ENCODE measurements around the gene GATA5.
"Not testable (repeated sequence)": the region's sequence is repeated elsewhere in the genome, so short reads cannot be mapped to it uniquely, and the experiment has no call there.

Gene GATA5

GRCh38 chr20:62433658-62434497 lies 41.9 kb downstream of the GATA5 start:
- no peak for DNase-seq (ENCODE audit: low read depth in 1 of 2, low spot score in 1 of 2)

- no peak for DNase-seq (ENCODE audit: low read depth in 1 of 2, low spot score in 1 of 2)
Observed at GRCh38 chr20:62430866-62431447, 44.8 kb downstream of the GATA5 start.

DNA sequence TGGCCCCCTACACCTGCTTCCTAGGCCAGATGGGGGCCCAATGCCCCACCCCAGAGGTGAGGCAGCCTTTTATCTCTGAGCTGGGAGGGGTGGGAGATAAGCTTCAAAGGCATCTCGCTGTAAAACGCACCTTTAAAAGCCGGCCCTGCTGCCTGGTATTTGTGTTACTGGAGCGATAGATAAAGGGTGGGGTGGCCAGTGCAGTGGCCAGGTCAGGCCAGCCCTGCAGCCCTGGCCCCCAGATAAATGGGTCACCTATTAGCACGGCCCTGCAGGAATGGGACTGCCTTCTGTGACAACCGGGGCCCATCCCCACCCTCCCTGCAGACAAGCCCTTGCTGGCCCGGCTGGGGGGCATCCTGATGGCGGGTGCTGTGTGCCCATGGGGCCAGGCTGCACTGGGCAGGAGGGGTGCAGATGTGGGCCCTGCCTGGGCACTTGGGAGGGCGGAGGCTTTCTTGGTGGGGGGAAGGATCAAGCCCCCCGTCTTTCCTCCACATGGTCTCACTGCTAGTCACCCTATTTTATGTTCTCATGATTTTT lies 45.4 kb downstream of the GATA5 start:
- no peak for DNase-seq (ENCODE audit: low read depth in 1 of 2, low spot score in 1 of 2)

GRCh38 chr20:62429455-62430310 lies 46.1 kb downstream of the GATA5 start:
- DNase-seq (ENCODE audit: low read depth in 1 of 2, low spot score in 1 of 2): no peak

- no peak for DNase-seq (ENCODE audit: low read depth in 1 of 2, low spot score in 1 of 2)
Observed at GRCh38 chr20:62428396-62429295, 47.1 kb downstream of the GATA5 start.

GRCh38 chr20:62428002-62428372 lies 47.8 kb downstream of the GATA5 start:
- DNase-seq (ENCODE audit: low read depth in 1 of 2, low spot score in 1 of 2): no peak

DNA sequence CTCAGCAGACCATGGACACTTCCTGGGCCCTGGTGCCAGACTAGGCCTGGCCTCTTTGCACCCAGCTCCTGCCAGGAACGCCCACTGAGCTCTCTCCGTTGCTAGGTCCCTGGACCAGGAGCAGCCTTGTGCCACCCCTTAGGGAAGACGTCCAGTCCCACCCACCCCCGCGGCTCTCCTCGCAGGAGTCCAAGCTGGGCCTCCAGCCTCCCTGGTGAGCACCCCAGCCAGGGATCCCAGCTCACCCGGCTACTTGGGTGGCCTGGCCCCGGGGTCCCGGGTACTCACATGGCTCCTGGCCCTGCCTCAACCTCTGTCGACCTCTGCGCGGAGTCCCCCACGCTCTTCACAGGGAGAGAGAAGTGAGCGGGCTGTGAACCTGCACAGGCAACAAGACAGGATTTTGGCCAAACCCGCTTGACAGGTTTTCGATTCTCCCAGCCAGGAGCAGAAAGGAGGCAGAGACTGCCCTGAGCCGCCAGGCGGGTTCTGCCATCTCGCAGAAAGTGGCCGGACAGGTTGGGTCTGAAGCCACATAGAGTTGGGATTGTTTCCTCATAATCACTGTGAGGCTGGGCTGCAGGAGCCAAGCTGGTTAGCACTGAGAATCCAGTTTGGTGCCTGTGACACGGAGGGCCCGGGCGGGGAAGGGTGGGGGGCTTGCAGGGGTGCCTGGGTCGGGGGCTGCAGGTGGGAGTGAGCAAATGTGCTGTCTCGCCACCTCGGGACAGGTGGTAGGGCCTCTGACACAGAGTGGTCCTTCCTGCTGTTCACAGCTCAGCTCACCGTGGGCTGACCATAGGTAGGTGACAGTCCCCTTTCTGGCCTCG lies 48.4 kb downstream of the GATA5 start, which contains the start of gene RBBP8NL:
RBBP8NL (minus strand) TSS at position 368 of the 830 bp plus-strand sequence. CDS start 7,892 bp downstream, outside the sequence.
- no peak for DNase-seq (ENCODE audit: low read depth in 1 of 2, low spot score in 1 of 2)

- no peak for DNase-seq (ENCODE audit: low read depth in 1 of 2, low spot score in 1 of 2)
Observed at GRCh38 chr20:62426699-62427131, 49.1 kb downstream of the GATA5 start.

GRCh38 chr20:62426059-62426348 lies 49.8 kb downstream of the GATA5 start:
- not testable (repeated sequence) for DNase-seq (ENCODE audit: low read depth in 1 of 2, low spot score in 1 of 2)

GRCh38 chr20:62425281-62426058 lies 50.3 kb downstream of the GATA5 start:
- no peak for DNase-seq (ENCODE audit: low read depth in 1 of 2, low spot score in 1 of 2)

DNA sequence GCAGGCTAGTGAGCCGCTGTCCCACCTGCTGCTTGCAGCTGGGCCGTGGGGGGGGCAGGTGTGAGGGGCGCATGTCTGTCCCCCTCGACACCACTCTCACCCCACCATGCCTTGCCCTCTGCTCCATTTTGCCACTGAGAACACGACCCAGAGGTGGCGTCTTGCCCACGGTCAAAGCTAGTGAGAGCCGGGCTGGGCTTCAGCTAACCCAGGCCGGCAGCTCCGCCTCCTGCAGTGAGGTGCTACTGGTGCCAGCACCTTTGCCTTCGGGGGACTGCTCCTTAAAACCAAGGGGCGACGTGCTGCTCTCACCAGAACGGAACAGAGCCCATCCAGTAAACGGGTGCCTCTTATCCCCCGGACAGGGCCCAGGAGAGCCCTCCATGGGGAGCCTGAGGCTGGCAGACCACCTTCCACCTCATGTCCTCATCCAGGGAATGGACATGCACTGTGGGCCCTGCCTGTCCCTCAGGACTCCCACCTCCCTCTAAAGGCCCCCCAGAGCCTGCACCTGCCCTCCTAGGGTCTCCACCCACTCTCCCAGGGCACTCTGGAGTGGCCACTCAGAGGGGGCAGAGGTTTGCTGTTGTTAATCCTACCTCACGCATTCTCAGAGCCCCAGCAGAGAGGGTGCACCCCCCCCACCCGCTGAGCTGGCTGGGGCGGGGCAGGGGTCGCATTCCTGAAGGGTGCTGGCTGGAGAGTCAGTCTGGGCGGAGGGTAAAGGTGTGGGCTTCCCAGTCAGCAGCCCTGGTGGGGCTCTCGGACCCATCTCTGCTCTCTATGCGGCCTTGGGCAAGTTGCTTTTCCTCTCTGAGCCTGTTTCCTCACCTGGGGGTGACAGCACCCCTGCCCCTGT lies 51.3 kb downstream of the GATA5 start:
- DNase-seq (ENCODE audit: low read depth in 1 of 2, low spot score in 1 of 2): no peak

- DNase-seq (ENCODE audit: low read depth in 1 of 2, low spot score in 1 of 2): no peak
Observed at GRCh38 chr20:62423326-62423706, 52.5 kb downstream of the GATA5 start.

GRCh38 chr20:62422636-62423325 lies 53.0 kb downstream of the GATA5 start:
- no peak for DNase-seq (ENCODE audit: low read depth in 1 of 2, low spot score in 1 of 2)

GRCh38 chr20:62421716-62421990 lies 54.1 kb downstream of the GATA5 start:
- no peak for DNase-seq (ENCODE audit: low read depth in 1 of 2, low spot score in 1 of 2)

GRCh38 chr20:62420846-62421715 lies 54.7 kb downstream of the GATA5 start:
- DNase-seq (ENCODE audit: low read depth in 1 of 2, low spot score in 1 of 2): no peak

DNA sequence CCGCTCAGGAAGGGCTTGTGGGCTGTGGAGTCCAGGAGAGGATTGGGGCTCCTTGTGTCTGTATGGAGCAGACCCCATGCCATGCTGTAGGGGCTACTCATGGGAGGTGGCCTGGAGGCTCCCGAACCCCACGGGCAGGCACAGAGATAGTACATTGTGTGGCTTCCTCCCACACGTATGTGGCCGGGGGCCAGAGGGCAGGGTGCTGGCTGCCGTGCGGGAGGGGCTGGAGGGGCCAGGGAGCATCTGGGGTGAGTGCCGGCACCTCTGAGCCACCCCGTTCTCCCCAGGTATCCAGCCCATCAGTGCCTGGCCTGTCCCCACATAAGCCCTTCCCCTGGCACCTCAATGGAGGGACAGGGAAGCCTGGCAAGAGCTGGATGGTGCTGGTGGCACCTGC lies 56.0 kb downstream of the GATA5 start:
- no peak for DNase-seq (ENCODE audit: low read depth in 1 of 2, low spot score in 1 of 2)
